ENCODE measurements around the gene BARX1.

GRCh38 chr9:93937193-93937592, 18.0 kb downstream of the BARX1 start:
- TF ChIP-seq CTCF (IDR thresholded peaks at IDR 0.05; ENCODE audit: insufficient read depth, low read length, poor library complexity, severe bottlenecking) (no peak), EZH2phosphoT487 (conservative IDR thresholded peaks at IDR 0.05; ENCODE audit: low read length) (no peak)
